Mammary epithelial cell (primary cell): ENCODE results near the gene MSI2.

Source experiments
- CTCF ChIP-seq, 2 donors: IDR thresholded peaks in 1 of 2; conservative IDR thresholded peaks in 1 of 2; 2 replicates each; pipeline ENCODE4 v1.5.1; 2011 to 2012; ENCODE audit warnings: inconsistent platforms in 2 of 2, low read length in 2 of 2, mild to moderate bottlenecking in 2 of 2, control low read depth in 1 of 2, low read depth in 1 of 2; ENCODE audit not compliant: insufficient read depth in 1 of 2; ENCODE audit errors: extremely low read depth in 1 of 2
- EZH2 ChIP-seq: IDR thresholded peaks from 2 replicates; pipeline ENCODE4 v1.6.1; 2012; ENCODE audit warnings: low read length, inconsistent platforms, borderline replicate concordance

GRCh38 chr17:57630736-57631135 is 374.4 kb downstream of the MSI2 start:
- TF ChIP-seq CTCF (conservative IDR thresholded peaks at IDR 0.05 in 1 of 2, IDR thresholded peaks at IDR 0.05 in 1 of 2; ENCODE audit: extremely low read depth in 1 of 2, insufficient read depth in 1 of 2, low read depth in 1 of 2, low read length in 2 of 2): no peak
- TF ChIP-seq EZH2: no peak
